SK-N-MC (cell line): ENCODE measurements around the gene BCOR.

Source experiments
- DNase-seq: peaks from one replicate; pipeline ENCODE4 v3.0.0-alpha.2; 2011; ENCODE audit warnings: low read depth, low spot score
- H3K27ac ChIP-seq: fragments of 200-600 bp; sonication (generic); 2 replicates; pipeline ENCODE4 v1.5.1; 2016; ENCODE audit warnings: mixed run types
- H3K36me3 ChIP-seq: fragments of 200-600 bp; sonication (generic); 2 replicates; pipeline ENCODE4 v1.6.1; 2017; ENCODE audit warnings: antibody characterized with exemption, low read length, mixed read lengths; ENCODE audit not compliant: insufficient read depth
- H3K4me3 ChIP-seq: fragments of 200-600 bp; sonication (generic); 2 replicates; pipeline ENCODE4 v1.5.1; 2016
- H3K9ac ChIP-seq: fragments of 200-600 bp; sonication (generic); 2 replicates; pipeline ENCODE4 v1.8.0; 2017; ENCODE audit warnings: mixed run types, mixed read lengths; ENCODE audit not compliant: insufficient read length
- H3K9me3 ChIP-seq: fragments of 200-600 bp; sonication (generic); 2 replicates; pipeline ENCODE4 v1.6.1; 2017; ENCODE audit warnings: low read depth, mild to moderate bottlenecking, antibody characterized with exemption, low read length, moderate library complexity, mixed read lengths
- EZH2 ChIP-seq: fragments of 200-600 bp; sonication (generic); IDR thresholded peaks from one replicate; pipeline ENCODE4 v1.6.1; 2017; ENCODE audit warnings: antibody characterized with exemption
- FOXP2 ChIP-seq: optimal IDR thresholded peaks from 2 replicates; pipeline ENCODE3; 2011; ENCODE audit warnings: mild to moderate bottlenecking, moderate library complexity; ENCODE audit not compliant: insufficient read depth; ENCODE audit errors: extremely low read length, control extremely low read depth
- POLR2AphosphoS5 ChIP-seq: IDR thresholded peaks from 2 replicates; pipeline ENCODE4 v1.6.1; 2012; ENCODE audit warnings: mild to moderate bottlenecking, low read depth, low read length, borderline replicate concordance

The BCOR gene

DNA sequence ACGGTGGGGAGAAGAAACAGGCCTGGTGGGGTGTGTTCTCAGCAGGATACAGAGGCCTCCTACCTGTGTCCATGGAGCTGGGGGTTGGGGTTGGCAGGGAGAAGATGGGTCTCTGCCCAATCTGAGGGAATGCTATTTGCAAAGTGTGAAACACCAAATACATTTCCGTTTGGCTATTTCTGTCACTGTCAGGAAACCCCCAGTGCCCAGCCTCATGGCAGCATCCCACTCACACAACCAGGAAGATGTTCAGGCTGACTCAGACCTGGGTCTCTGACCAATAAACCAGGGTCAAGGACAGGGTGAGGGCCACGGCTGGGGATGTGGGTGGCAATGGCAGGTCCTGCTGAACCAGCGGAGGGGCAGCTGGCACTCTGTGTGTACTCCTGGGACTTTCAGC lies 41.3 kb downstream of the BCOR start:
- TF ChIP-seq EZH2 (no peak), POLR2AphosphoS5 (no peak), FOXP2 (no peak)
- no peaks in the 10 kb centered on the region for H3K9me3 ChIP-seq
- no peak for DNase-seq
- H3K27ac ChIP-seq: no peak overlapping the region
- H3K36me3 ChIP-seq: peaks cover 87% of the 10 kb centered on the region
- no peak overlapping the region for H3K9ac ChIP-seq
- H3K4me3 ChIP-seq: no peak overlapping the region

DNA sequence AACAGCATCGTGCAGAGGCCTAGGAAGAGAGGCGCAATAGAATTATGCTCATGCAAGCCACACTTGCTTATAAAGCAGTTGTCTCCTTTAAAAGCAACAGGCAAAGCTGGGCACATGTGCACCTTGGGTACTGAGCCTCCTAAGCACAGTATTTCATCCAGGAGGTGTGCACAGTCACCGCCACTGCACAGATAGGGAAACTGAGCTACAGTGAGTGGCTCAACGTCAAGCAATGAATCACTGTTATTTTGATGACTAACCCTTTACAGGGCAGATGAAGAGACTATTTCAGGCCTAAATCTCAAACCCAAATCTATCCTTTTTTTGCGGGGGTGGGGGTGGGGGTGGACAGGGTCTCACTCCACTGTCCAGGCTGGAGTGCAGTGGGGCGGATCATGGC lies 42.3 kb downstream of the BCOR start:
- Histone ChIP-seq H3K4me3 (no peak overlapping the region), H3K36me3 (peaks cover 89% of the 10 kb centered on the region), H3K9ac (no peak overlapping the region), H3K9me3 (peaks cover 4% of the 10 kb centered on the region), H3K27ac (no peak overlapping the region)
- no peak for DNase-seq
- no peak for TF ChIP-seq POLR2AphosphoS5
- no peak for TF ChIP-seq FOXP2
- TF ChIP-seq EZH2: no peak

DNA sequence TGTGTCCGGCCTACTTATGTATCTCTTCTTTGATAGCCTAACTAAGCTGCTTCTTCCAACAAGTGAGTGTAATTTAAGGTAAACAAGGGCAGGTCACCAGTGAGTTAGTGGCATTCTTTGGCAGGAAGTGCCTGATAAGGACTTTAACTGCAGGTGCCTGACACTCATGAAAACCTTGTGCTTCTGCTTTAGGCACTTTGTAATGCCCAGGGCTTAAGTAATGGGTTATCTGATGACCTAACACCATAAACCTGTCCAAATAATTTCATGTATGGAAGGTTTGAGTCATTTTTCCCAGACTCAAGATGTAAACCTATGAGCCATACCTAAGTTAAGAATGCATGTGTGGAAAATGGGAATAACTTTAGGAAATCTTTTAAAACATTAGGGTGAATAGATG lies 43.0 kb downstream of the BCOR start:
- peaks cover 9% of the 10 kb centered on the region for H3K9me3 ChIP-seq
- H3K4me3 ChIP-seq: no peak overlapping the region
- TF ChIP-seq POLR2AphosphoS5: no peak
- TF ChIP-seq FOXP2: no peak
- TF ChIP-seq EZH2: no peak
- H3K9ac ChIP-seq: no peak overlapping the region
- no peak for DNase-seq
- no peak overlapping the region for H3K27ac ChIP-seq
- peaks cover 91% of the 10 kb centered on the region for H3K36me3 ChIP-seq

DNA sequence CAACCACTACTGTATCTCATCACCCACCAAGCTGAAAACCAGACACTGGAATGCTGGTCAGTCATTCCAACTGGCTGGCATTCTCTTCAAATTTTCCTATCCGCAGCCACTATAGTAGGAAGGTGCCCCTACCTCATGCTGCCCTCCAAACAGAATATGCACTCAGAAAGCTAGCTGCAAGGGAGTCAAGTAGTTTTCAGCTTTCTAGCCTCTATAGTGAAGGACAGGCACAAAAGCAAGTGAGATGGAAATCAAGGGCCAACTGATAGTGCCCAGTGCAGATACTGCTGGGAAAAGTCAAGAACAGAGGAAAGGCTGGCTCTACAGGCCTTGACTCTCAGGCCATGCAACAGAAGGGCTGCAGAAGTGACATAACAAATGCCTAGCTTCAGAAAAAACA lies 47.2 kb downstream of the BCOR start:
- Histone ChIP-seq H3K9me3 (peaks cover 16% of the 10 kb centered on the region), H3K27ac (no peak overlapping the region), H3K9ac (no peak overlapping the region), H3K4me3 (no peak overlapping the region), H3K36me3 (peaks cover 76% of the 10 kb centered on the region)
- TF ChIP-seq EZH2: no peak
- DNase-seq: no peak

DNA sequence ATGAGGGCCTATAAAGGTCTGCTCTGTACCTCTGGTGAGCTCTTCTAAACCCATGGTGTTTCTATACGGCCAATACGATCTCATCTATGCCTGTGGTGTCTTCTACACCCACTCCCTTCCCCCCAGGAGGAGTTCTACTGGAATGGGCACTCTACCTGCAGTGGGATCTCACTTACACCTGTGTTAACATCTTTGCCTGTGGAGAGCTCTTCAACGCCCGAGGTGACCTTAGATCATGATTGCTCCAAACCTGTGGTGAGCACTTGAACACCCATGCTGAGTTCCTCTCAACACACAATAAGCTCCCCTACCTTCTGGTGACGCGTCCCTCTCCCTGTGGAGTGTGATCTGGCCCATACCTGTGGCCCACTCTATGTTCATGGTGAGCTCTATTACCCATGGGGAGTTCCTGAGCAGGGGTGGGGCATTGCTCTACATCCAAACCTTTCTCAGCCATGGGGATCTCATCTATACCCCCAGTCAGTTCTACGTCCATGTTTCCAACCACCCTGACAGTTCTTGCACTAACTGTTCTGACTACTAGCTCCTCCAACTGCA lies 48.6 kb downstream of the BCOR start:
- Histone ChIP-seq H3K9ac (no peak overlapping the region), H3K9me3 (peaks cover 16% of the 10 kb centered on the region), H3K36me3 (peaks cover 62% of the 10 kb centered on the region), H3K4me3 (no peak overlapping the region), H3K27ac (no peak overlapping the region)
- no peak for DNase-seq
- TF ChIP-seq EZH2: no peak
- TF ChIP-seq FOXP2: no peak
- TF ChIP-seq POLR2AphosphoS5: no peak

DNA sequence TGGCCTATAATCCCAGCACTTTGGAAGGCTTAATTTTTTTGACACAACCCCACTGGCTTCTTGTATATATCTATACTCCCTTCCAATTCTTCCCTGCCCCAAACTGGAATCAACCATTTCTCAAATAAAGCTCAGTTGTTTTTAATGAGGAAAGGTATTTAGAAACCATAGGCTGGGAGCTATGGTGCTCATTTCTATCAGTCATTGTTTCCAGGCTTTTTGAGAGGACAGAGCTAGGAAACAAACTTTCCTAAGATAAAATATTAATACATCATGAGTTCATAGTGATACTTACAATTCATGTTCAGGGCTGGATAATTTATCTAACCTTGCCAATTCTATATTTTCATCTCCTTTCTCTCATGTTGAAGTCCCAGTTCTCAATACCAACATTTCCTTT lies 50.3 kb downstream of the BCOR start:
- no peak overlapping the region for H3K27ac ChIP-seq
- TF ChIP-seq EZH2 (no peak), FOXP2 (no peak), POLR2AphosphoS5 (no peak)
- peaks cover 46% of the 10 kb centered on the region for H3K36me3 ChIP-seq
- DNase-seq: no peak
- H3K9me3 ChIP-seq: peaks cover 16% of the 10 kb centered on the region
- H3K9ac ChIP-seq: no peak overlapping the region
- no peak overlapping the region for H3K4me3 ChIP-seq

DNA sequence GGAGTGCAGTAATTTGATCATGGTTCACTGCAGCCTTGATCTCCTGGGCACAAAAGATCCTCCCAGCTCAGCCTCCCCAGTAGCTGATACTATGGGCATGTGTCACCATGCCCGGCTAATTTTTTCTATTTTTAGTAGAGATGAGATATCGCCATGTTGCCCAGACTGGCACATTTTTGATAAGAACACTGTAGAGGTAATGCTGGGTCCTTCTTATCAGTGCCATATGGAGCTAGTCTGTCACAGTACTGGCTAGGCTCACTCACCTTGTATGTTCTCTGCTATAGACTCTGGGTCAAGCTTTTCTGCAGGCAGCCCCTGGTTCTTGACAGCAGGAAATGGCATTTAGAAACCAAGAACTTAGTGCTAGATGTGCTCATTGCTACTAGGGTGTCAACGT lies 53.9 kb downstream of the BCOR start:
- DNase-seq: no peak
- no peak overlapping the region for H3K27ac ChIP-seq
- no peak for TF ChIP-seq FOXP2
- no peak for TF ChIP-seq POLR2AphosphoS5
- TF ChIP-seq EZH2: no peak
- no peak overlapping the region for H3K9ac ChIP-seq
- 0 out of 2 replicates have a peak, but pooled peaks cover 7% of the 10 kb centered on the region for H3K9me3 ChIP-seq
- H3K36me3 ChIP-seq: peaks cover 10% of the 10 kb centered on the region
- H3K4me3 ChIP-seq: no peak overlapping the region

DNA sequence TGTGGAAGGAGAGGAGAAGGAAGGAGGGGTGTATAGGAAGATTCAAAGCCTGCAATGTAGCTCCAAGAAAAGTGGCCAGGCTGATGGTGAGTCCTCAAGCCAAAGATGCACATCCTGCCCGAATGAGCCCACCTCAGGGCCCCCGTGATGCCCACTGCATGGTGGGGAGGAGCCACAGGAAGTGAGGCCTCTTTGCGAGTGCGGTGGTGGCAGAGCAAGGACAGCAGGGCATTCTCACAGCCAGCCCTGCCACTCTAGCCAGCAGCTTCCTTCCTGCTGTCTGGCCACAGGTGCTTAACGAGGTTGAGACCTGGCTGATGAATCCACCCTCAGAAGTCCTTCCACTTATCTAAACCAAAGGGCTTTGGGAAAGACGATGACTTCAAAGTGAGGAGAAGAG lies 55.8 kb downstream of the BCOR start:
- no peak for TF ChIP-seq FOXP2
- TF ChIP-seq EZH2: no peak
- no peak for TF ChIP-seq POLR2AphosphoS5
- Histone ChIP-seq H3K36me3 (no peaks in the 10 kb centered on the region), H3K4me3 (no peak overlapping the region), H3K27ac (no peak overlapping the region), H3K9me3 (no peaks in the 10 kb centered on the region), H3K9ac (no peak overlapping the region)
- no peak for DNase-seq

DNA sequence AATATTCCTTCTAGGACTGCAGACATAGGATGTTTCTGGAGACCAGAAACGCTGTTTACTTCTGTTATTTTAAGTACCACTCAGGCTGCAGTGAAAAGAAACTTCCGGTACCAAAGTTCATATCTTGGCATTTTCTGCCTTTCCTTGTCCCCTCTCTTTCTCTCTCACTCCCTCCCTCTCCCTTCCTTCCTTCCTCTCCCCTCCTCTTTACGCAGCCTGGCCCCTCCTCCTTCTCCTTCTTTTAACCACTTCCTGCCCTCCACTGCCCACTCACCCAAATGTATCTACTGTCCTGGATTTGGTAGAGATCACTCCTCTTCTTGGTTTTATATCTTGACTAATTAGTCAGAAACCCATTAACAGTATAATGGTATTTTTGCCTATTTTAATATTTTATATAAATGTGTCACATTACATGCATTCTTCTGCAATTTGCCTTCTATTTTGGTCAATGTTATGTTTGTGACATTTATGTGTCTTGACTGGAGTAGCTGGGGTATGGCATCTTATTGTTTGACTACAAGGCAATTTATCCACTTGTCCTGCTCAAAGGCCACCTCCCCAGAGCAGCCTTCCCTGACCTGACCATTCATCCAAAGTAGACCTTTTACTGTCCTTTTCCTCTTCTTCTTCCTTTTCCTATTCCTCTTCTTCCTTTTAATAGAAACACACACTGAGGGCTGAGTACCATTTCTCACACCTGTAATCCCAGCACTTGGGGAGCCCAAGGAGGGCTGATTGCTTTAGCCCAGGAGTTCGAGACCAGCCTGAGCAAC lies 56.9 kb downstream of the BCOR start:
- TF ChIP-seq POLR2AphosphoS5 (no peak), EZH2 (no peak), FOXP2 (no peak)
- Histone ChIP-seq H3K36me3 (no peaks in the 10 kb centered on the region), H3K9ac (no peak overlapping the region), H3K9me3 (no peaks in the 10 kb centered on the region), H3K4me3 (no peak overlapping the region), H3K27ac (no peak overlapping the region)
- no peak for DNase-seq
